ENCODE measurements around the gene TM6SF1.
"Not testable (repeated sequence)": the region's sequence is repeated elsewhere in the genome, so short reads cannot be mapped to it uniquely, and the experiment has no call there.

TM6SF1 gene

DNA sequence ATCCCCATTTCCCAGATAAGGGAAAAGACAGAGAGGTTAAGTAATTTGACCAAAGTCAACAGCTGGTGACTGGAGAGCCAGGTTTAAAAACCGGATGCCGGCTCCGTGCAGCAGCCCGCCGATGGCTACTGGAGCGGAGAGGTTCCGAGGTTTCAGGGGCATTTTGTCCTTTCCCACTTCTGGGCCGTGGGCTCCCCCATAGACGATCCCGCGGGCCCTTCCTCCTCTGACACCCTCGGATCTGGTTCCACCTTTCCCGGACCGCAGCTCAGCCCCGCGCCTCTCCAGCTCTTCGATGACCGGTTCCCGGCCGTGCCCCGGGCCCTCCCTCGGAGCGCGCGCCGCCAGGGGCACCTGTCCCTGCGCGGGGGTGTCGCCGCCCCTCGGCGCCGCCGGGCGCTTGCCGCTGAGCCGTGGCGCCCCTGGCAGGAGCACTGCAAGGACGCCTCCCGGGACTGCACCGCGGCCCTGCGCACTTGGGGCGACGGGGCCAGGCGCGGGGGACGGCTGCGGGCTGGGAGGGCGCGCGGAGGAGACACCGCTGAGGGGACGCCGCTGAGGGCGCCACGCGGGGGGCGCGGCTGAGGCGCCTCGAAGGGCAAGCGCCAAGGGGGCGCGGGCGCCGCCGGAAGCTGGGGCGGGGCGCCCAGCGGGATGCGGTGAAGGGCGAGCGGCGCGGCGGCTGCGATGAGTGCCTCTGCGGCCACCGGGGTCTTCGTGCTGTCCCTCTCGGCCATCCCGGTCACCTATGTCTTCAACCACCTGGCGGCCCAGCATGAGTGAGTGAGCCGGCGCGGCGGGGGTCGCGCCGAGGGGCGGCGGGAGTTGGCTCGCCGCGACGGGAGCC, at the start of gene TM6SF1:
Gene TM6SF1, plus strand, starts transcription at position 652 of the 847 bp plus-strand sequence. Its CDS starts 36 bp downstream, at position 688.
- in situ Hi-C loops (cut with MboI; ENCODE audit: low sequenced_read_pairs) = no loop called here

DNA sequence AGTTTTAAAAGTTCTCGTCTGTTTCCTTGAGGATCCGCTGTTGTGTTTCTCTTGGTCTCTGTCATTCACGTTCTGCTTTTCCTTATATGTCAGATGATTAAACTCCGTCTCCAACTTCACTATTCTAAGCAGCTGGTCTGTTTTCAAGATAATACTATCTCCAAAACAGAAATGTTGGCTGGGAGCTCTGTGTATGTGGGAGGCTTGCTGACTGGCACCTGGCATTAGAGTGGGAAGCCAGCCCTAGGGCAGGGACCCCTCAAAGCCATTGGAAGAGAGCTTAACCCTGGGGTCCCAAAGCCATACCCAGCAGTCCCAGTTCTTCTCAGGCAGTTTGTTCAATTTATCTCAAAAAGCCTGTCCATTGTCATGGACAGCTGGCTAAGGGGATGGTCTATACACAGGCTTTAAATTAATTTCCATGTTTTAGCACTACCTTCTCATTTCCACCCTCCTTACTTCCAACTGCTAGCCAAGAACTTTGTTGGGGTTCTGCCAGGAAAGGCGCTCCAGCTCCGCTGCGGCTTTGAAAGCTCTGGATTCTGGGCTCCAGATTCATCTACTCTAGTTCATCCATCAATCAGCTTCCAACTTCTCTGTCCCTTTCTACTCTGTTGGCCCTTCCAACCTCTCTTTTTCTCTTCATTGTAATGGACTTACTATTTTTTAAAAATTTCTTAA, 49.6 kb upstream of the TM6SF1 start:
- in situ Hi-C loops (cut with MboI; ENCODE audit: low sequenced_read_pairs) = no loop called here

DNA sequence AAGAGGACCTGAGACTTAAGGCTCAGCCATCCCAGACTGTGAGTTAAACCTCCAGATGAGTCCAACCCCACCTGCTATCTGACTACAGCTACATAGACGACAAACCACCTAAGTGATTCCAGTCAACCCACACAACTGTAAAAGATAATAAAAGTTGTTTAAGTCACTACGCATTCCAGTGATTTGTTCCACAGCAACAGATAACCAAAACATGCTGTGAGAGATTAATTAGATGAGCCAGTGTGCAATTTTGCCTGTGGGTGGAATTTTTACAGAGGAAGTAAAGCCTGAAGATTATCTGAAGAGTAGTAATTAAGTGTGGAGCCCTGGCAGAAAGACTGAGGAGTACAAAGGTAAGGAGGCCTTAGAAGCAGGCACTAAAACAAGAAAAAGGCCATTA, 45.8 kb upstream of the TM6SF1 start:
- in situ Hi-C loops (cut with MboI; ENCODE audit: low sequenced_read_pairs) = no loop called here

DNA sequence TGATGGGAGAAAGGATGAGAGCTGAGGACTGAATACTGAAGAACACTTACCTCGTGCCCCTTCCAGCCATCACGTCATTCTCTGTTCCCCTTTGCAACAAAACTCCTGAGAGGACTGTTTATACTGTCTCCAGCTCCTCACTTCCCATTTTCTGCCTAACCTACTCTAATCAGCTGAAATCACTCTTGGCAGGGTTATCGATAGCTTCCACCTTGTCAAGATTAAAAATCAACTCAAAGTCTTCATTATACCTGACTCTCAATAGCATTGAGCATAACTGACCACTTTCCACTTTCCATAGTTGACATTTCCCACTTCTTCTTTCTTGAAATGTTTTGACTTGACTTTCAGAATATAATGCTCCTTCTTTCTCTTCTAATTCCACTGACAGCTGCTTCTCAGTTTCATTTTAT, 44.7 kb upstream of the TM6SF1 start:
- in situ Hi-C loops (cut with MboI; ENCODE audit: low sequenced_read_pairs) = no loop called here

DNA sequence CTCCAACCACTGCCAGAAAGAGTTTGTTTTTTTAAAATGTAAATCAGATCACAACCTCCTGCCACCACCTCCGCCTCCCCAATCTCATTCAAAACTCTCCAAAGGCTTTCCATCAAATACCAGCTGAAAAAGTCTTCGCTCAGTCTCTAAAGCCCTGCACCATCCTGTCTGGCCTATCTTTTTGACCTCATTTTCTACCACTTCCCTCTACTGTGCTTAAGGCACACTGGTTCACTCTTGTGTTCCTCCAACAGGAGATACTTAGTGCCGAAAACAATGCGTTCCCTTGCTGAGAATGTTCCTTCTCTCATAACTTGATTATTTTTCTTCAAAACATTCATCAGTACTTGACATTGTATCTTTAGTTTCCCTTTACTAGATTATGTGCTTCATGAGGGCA, 43.9 kb upstream of the TM6SF1 start:
- in situ Hi-C loops (cut with MboI; ENCODE audit: low sequenced_read_pairs) = no loop called here

GRCh38 chr15:83064859-83065258, 42.6 kb upstream of the TM6SF1 start:
- in situ Hi-C loops (cut with MboI; ENCODE audit: low sequenced_read_pairs) = no loop called here

DNA sequence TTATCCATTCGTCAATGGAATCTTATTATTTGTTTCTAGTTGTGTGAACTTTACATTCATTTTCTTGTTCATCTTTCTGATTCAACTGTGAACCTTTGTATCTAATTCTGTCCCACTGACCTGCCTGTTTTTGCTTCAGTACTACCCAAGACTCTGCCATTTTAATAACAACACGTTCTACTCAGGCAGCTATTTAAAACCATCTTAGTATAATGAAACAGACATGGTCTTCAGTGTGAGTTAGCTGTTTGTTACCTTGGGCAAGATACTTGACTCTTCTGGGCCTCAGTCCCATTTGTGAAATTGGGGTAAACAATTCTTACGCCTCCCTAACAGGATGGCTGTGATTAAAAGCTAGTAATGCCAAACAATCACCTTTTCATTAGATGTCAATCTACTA, 42.0 kb upstream of the TM6SF1 start:
- in situ Hi-C loops (cut with MboI; ENCODE audit: low sequenced_read_pairs) = no loop called here

DNA sequence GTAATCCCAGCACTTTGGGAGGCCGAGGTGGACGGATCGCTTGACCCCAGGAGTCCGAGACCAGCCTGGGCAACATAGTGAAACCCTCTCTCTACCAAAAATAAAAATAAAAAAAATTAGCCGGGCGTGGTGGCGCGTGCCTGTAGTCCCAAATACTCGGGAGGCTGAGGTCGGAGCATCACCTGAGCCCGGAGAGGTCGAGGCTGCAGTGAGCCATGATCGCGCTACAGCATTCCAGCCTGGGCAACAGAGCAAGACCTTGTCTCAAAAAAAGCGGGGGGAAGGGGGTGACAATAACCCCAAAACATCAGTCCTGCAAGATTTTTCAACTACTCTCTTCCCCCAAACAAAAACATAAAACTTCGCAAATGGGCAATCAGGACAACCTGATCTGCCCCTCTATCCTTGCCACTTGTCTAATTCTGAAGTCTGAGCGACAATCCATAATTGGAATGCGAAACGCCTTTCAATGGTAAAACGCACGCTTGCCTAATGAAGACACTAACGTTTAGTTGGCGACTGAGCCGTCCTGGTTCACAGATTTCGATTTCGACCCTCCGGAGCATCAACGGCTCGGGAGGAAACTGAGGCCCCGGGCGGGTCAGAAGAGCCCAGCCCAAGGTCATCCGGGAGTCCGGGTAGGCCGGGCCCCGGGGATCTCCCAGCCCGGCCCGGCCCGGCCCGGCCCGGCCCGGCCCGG, 41.3 kb upstream of the TM6SF1 start:
- in situ Hi-C loops (cut with MboI; ENCODE audit: low sequenced_read_pairs) = no loop called here

- in situ Hi-C loops (cut with MboI; ENCODE audit: low sequenced_read_pairs) = no loop called here
These were observed 40.5 kb upstream of the TM6SF1 start, which contains the start of gene BTBD1 for GRCh38 chr15:83066734-83067637. BTBD1 (minus strand) TSS chr15:83067252; CDS start chr15:83067151, 101 bp downstream.

DNA sequence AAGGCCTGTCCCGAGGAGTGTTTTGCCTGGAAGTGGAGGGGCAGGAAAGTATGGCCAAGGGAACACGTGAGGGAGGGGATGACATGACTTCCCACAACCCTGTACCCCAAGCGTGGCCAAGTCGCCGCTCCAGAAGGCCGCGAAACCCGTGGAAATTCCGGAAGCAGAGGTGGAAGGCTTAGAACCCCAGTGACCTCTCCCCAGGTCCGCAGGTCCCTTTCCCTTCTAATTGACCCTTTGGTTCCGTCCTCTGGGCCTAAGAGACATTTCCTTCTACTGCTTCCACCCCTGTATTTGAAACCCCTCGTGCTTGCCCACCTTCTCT, 39.8 kb upstream of the TM6SF1 start:
- in situ Hi-C loops (cut with MboI; ENCODE audit: low sequenced_read_pairs) = no loop called here

DNA sequence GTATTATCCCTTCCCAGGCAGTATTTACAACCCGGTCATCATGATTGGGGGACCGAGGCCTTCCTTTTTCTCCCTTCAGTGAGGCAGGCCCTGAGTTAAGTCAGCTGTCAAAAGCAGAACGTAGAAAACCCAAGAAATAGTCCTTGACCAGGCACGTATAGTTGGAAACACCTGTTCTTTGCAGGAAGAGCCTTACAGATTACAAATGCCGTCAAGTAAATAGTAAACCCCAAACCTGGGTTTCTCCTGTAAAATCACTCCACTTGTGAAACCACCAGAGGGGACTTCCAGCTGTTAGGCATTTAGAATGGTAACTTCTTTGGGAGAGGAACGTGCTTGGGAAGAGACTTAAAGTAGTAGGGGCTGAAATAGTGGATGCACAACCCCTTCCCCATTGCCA, 39.4 kb upstream of the TM6SF1 start:
- in situ Hi-C loops (cut with MboI; ENCODE audit: low sequenced_read_pairs) = no loop called here

- in situ Hi-C loops (cut with MboI; ENCODE audit: low sequenced_read_pairs) = not testable (repeated sequence)
These were observed 38.2 kb upstream of the TM6SF1 start for GRCh38 chr15:83069211-83069642.

DNA sequence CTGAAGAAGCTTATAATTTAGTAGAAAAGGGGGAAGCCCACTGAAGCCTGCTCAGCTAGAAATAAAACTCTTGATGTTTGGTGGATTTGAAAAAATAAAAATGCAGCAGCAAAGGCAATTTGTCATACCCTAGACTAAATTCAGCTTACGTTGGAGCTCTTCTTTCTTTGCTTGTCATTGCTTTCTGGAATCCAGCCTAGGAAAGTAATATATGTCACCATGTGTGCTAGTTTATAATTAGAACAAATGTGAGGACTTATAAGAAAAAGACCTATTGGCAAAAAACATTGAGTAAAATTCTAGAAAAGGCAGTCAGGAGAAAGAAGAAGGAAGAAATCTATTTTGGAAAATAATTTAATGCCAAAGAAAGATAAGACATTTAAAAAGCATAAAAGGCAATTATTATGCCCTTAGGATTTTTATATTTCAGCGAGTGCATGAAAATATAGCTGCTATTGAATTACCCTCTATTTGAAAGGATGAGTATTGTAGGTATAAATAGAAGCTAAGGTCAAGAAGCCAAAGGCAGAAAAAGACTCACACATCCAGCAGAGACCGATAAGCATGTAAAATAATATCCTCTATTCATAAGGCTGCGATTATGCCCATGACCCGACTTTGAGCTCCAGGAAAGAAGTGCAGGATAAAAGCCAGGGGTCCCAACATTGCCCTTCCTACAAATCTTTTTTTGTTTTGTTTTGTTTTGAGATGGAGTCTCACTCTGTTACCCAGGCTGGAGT, 29.8 kb upstream of the TM6SF1 start:
- in situ Hi-C loops (cut with MboI; ENCODE audit: low sequenced_read_pairs) = no loop called here

DNA sequence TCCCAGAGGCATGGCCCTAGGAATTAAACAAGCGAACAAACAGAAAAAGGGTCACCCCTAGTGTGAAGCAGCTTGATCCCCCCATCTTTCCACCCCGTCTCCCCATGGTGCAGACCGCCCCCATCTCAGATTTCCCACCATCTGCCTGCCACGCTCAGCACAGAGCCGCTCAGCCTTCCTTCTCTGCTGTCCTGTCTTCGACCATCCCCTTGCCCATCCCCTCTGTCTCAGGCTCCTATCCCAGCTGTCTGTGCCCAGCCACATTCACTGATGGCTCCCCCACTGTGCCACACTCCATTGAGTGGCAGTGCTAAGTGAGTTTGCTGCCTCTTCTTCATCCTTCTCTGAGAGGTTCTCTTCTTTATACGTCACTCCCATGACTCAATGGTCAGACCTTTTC, 28.7 kb upstream of the TM6SF1 start:
- in situ Hi-C loops (cut with MboI; ENCODE audit: low sequenced_read_pairs) = no loop called here

DNA sequence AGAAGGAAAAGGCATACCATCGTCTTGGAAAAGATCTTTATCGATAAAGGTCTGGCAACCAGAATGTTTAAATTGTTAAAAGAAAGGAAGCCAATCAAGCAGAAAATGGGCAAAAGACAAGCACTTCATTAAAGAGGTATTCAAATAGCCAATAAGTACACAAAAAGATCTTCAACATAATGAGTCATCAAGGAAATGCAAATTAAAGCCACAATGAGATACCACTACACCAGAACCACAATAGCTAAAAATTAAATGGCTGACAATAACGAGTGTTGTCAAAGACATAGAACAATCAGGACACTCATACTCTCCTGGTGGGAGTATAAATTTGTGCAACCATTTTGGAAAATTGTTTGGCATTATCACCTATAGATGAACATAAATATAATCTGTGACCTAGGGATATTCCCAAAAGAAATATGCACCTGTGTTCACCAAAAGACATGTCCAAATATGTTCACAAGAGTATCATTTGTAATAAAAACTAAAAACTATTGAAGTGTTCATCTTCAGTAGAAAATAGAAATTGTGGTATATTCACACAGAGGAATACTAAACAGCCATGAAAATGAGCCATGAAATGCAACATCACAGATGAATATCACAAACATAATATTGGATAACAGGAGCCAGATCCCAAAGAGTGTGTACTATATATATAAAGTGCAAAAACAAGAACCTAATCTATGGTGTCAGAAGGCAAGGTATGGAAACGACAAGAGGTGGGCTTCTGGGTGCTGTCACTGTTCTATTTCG, 26.0 kb upstream of the TM6SF1 start:
- in situ Hi-C loops (cut with MboI; ENCODE audit: low sequenced_read_pairs) = no loop called here

DNA sequence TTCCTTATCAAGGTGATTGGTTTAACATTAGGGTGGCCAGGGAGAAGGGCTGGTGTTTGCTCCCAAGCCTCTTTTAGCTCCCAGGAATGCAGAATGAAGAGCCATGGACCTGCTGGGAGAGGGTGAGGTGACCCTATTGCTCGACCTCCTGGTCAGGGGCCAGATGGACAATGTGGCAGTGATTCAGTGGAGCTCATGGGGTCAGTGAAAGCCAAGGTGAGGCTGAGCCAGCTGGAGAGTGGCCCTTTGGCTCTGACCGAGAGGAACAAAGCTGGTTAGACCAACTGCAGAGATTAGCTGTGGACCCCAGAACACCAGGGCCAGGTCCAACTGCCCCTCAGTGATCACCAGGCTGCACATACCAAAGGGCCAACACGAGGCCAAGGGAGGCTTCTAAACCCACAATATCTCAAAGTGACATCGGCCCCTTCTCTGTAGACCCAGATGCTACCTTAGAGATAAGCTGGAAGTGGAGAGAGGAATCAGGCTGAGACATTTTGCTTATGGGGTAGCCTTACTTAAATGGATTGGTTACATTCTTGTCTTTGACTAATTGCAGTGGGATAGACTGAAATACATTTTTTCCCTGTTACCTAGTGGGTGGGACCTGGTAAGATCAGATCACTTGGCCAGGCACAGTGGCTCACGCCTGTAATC, 24.6 kb upstream of the TM6SF1 start:
- in situ Hi-C loops (cut with MboI; ENCODE audit: low sequenced_read_pairs) = no loop called here

DNA sequence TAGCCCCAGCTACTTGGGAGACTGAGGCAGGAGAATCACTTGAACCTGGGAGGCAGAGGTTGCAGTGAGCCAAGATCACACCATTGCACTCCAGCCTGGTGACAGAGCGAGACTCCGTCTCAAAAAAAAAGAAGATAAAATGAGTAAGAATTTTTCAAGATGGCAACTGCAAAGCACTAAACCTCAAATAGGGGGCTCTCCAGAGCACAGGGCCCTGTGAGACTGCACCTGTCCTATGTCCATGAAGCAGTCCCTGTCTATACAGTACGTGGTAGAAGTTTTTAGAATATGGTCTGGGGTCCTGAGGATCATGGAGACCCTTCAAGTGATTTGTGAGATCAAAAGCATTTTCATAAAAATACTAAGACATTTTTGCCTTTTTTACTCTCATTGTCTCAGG, 22.0 kb upstream of the TM6SF1 start:
- in situ Hi-C loops (cut with MboI; ENCODE audit: low sequenced_read_pairs) = not testable (repeated sequence)

- in situ Hi-C loops (cut with MboI; ENCODE audit: low sequenced_read_pairs) = not testable (repeated sequence)
These were observed 21.4 kb upstream of the TM6SF1 start for GRCh38 chr15:83085864-83086552.
